ENCODE results near the gene FAR2.
"Not testable (repeated sequence)": the region's sequence is repeated elsewhere in the genome, so short reads cannot be mapped to it uniquely, and the experiment has no call there.

FAR2 gene

DNA sequence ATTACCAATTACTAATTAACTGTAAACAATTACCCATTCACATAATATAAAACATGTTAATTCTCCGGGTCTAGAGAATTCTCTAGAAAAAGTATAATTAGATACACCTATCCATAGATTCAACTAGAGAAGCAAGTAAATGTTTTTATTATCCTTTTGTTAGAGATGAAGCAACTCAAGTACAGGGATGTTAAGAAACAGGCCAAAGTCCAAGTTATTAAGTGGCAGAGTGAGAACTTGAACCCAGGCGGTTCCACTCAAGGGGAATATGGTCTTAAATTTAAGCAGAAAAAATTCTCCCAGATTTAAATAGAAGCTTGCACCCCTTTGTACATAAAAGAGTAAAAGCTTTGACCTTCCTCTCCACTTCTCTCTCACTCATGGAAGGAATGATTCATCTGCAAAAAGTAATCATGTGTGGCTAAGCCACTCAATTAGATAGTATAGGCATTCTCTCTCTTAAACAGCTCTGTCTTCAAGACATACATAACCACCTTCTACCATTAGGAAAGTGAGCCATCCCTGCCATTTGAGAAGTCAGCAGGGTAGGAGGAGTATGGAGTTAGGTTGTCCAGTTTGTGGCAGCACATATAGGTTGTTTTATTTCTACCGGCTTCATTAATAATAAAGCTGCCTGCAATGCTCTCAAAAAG lies 197.8 kb downstream of the FAR2 start:
- no peak for DNase-seq

DNA sequence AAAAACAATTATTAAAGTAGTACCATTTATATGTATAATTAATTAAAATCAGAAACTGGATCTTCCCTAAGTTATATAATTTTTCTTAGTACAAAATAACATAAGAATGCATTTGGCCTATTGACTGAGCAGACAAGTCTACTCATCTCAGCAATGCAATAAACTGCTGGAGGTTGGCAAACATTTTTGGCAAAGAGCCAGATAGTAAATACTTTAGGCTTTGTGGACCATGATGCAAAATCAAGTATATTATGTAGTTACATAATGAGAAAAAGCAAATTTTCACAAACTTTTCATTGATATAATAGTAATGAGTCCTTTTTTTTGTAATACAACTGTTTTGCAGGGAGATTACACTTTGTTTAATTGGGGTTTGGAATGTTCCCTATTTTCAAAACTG lies 201.0 kb downstream of the FAR2 start:
- DNase-seq = peak; percentile 16

DNA sequence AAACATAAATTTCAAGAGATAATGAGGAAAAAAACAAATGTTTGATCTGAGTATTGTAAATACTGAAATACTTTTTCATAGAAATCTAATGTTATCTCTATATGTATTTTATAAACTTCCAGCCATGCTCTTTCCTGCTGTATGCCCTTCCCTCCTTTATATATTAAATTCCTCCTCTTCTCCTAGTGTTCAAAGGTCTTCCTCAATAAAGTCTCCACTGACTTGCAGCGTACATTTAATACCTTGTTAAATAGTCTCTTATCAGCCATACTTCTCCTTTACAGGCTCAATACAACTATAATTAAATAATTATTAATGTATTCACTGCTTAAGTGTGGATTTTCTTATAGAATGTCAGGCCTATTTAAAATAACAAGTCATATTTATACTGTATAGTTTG lies 205.9 kb downstream of the FAR2 start:
- no peak for DNase-seq

DNA sequence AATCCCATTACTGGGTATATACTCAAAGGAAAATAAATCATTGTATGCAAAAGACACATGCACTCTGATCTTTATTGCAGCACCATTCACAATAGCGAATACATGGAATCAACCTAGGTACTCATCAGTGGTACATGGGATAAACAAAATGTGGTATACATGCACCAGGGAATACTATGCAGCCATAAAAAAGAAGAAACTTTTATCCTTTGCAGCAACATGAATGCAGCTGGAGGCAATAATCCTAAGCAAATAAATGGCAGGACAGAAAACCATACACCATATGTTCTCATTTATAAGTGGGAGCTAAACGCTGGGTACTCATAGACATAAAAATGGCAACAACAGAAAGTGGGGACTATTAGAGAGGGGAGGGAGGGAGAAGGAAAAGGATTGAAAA lies 216.0 kb downstream of the FAR2 start:
- no peak for DNase-seq

DNA sequence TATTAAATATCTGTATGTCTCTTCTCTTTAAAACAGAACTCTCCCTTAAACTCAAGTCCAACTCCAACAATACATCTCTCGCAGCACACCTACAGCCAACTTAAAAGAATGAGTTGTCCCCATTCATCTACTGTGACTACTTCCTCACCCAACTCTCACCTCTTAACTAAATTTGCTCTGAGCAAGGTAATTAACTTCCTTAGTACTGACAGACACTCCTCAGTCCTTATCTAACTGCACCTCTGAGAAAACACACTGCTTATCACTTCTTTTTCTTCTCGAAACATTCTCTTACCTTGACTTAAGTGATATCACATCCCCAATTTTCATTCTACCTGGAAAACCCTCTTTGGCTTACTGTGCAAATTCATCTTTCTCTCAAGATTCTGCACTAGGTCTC lies 224.9 kb downstream of the FAR2 start:
- no peak for DNase-seq

DNA sequence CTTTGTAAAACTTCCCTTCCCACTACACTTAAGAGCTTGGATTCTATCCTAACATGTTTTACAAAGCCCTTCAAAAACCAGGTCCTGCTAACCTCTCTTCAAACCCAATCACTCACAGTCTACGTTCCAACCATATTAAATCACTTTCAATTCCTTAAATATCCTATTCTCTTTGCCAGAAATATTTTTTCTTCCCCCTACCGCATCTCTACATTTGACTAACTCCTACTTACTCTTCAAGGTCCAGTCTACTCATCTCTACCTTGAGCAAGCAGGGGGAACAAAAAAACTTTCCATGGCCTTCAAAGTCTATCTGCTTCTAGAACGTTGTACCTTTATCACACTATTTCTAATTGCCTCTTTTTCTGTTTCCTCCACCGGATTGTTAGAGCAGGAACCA lies 225.8 kb downstream of the FAR2 start:
- DNase-seq = no peak

DNA sequence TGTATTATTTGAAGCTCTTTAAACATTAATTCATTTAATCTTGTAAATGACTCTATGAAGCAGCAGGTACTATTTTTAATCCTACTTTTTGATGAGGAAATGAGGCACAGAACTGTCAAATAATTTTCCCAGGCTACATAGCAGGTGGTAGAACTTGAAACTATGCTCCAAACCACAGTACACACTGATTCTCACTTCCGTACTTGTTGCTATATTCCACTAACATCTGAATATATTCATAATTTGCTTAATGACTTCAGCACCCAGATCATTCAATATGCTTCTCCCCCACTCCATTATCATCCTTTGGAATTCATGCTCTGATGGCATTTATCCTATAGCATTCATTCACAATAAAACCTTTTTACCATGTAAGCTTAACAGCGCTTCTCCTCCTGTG lies 227.0 kb downstream of the FAR2 start:
- DNase-seq = no peak

DNA sequence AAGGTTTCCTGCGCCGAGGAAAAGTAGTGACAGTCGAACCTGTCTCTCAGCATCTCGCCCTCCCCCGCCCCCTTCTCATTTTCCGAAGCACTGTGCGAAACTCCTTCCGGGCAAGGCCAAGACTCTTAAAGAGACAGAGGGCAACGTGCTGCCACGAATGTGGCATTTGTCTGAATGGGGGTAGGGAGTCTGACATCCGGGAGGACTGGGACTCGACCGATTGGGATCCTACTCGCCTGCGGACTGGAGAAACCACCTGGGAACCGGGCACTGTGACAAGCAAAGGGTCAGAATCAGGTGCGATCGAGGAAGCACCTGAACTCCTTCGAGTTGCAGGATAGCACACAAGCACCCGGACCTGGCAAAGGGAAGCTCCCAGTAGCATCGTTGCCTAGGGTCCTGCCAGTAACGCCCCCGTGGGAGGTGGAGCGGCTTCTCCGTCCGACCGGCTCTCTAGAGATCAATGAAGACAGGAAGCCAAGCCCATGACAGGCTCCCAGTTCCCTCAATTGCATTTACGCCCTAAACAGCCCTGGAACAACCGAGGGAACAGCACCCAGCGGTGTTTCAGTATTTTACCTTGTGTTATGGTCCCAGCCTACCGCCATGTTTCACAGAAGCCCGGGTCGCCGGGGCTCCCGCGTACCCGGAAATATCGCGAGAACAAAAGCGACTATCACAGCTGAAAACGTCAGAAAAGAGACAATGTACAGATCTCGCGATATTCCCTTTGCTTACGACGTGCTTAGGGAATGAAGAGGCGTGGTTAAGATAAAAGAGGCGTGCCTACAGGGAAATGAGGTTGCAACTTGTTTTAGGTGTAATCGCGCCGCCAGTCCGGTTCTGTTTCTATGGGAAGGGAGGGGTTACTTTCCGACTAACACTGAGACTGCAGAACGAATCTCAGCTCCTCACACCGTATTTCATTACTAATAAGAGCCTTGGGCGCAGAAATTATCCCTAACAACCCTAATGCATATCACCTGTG lies 231.8 kb downstream of the FAR2 start, which contains the start of gene ERGIC2:
ERGIC2 (minus strand) TSS at position 637 of the 988 bp plus-strand sequence. CDS start 9,539 bp downstream, outside the sequence.
- peak; percentile 99 for DNase-seq

DNA sequence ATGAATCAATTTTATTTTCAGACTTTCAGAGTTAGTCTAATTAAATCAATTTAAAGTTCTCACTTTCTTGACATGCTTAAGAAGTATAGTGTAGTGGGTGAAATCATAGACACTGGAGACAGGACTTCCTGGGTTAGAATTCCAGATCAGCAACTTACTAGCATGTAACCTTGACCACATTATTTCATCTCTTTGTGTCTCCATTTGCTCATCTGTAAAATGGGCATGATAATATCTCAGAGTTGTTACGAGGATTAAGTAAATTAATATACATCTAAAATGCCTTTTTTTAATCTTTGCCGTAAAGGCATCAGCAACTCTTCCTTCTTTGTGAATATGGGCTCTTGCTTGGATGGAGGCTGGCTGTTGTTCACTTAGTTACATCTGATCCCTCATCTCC lies 233.2 kb downstream of the FAR2 start:
- peak; percentile 3 for DNase-seq

DNA sequence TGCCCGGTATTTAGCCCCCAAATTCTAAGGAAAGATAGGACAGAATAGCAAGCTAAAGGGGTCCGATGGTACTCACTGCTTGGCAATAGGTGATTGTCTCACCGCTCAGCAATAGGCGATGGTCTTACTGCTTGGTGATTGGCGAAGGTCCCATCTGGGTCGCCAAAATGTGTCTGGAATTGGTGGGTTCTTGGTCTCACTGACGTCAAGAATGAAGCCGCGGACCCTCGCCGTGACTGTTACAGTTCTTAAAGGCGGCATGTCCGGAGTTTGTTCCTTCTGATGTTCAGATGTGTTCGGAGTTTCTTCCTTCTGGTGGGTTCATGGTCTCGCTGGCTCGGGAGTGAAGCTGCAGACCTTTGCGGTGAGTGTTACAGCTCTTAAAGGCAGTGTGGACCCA lies 236.1 kb downstream of the FAR2 start:
- DNase-seq = not testable (repeated sequence)
